ENCODE measurements around the gene NYAP1.

- no peak for TF ChIP-seq EZH2 (IDR thresholded peaks at IDR 0.05; ENCODE audit: borderline replicate concordance)
- TF ChIP-seq CTCF (IDR thresholded peaks at IDR 0.05; ENCODE audit: poor library complexity): no peak
- TF ChIP-seq EZH2phosphoT487 (IDR thresholded peaks at IDR 0.05; ENCODE audit: low read depth, severe bottlenecking, unreplicated experiment): no peak
Observed at GRCh38 chr7:100492738-100493475, 9.2 kb downstream of the NYAP1 start.
